ENCODE measurements around the gene TBC1D22A. TPM values are rescaled to one million over a fixed set of nuclear protein-coding genes. Genes with fewer than 3 reads are reported as not detected.

TBC1D22A gene
- total RNA-seq, 1 donor = 17.7 TPM

DNA sequence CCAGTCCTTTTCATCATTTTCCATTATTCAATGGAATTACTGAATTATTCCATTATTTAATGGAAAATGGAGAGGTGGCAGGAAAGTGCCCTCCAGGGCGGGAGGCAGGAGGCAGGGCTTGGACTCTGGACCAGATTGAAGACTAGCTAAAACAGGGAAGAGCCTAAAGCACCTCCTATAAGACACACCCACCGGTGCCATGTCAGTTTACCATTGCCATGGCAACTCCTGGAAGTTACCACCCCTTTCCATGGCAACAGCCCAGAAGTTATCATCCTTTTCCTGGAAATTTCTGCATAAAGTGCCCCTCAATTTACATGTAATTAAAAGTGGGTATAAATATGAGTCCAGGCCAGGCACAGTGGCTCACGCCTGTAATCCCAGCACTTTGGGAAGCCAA, 443.7 kb downstream of the TBC1D22A start:
- H3K27me3 ChIP-seq (ENCODE audit: insufficient read depth, low read length) = no peaks in the 10 kb centered on the region
- H2AFZ ChIP-seq (ENCODE audit: low read length) = no peak overlapping the region
- H3K36me3 ChIP-seq (ENCODE audit: insufficient read depth, low read length) = no peaks in the 10 kb centered on the region
- no peak for DNase-seq (ENCODE audit: insufficient read length, low spot score, missing footprints)
- no peaks in the 10 kb centered on the region for H4K20me1 ChIP-seq (ENCODE audit: insufficient read depth, low read length)
- no peak overlapping the region for H3K4me3 ChIP-seq (ENCODE audit: insufficient read depth, low read length)
- no peaks in the 10 kb centered on the region for H3K79me2 ChIP-seq (ENCODE audit: insufficient read depth, low read length)
- no peaks in the 10 kb centered on the region for H3K9me3 ChIP-seq (ENCODE audit: low read depth, low read length)
- H3K27ac ChIP-seq (ENCODE audit: low read depth, low read length) = no peak overlapping the region
- no peaks in the 10 kb centered on the region for H3K4me1 ChIP-seq (ENCODE audit: insufficient read depth, low read length)
- no peak overlapping the region for H3K4me2 ChIP-seq (ENCODE audit: insufficient read depth, low read length)
- no peak for TF ChIP-seq CTCF (IDR thresholded peaks at IDR 0.05; ENCODE audit: extremely low read depth, low read depth, low read length)

DNA sequence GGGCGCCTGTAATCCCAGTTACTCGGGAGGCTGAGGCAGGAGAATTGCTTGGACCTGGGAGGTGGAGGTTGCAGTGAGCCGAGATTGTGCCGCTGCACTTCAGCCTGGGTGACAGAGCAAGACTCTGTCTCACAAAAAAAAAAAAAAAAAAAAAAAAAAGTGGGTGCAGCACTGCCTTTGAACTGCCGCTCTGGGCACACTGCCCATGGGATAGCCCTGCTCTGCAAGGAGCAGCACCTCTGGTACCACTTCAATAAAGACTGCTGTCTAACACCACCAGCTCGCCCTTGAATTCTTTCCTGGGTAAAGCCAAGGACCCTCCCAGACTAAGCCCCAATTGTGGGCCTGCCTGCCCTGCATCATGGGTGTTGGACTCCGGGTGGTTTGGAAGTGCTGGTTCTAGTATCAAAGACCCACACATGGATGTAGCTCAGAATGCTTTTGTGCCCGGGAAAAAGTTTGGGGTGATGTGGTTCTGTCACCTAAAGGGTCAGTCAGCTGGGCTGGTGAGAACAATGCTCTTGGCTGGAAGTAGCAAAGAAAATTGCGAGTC, 444.3 kb downstream of the TBC1D22A start:
- no peak for TF ChIP-seq CTCF (IDR thresholded peaks at IDR 0.05; ENCODE audit: extremely low read depth, low read depth, low read length)
- Histone ChIP-seq H3K27me3 (ENCODE audit: insufficient read depth, low read length) (no peaks in the 10 kb centered on the region), H3K4me3 (ENCODE audit: insufficient read depth, low read length) (no peak overlapping the region), H4K20me1 (ENCODE audit: insufficient read depth, low read length) (no peaks in the 10 kb centered on the region), H3K36me3 (ENCODE audit: insufficient read depth, low read length) (no peaks in the 10 kb centered on the region), H3K9me3 (ENCODE audit: low read depth, low read length) (no peaks in the 10 kb centered on the region), H3K4me2 (ENCODE audit: insufficient read depth, low read length) (no peak overlapping the region), H3K4me1 (ENCODE audit: insufficient read depth, low read length) (no peaks in the 10 kb centered on the region), H3K79me2 (ENCODE audit: insufficient read depth, low read length) (no peaks in the 10 kb centered on the region), H2AFZ (ENCODE audit: low read length) (no peak overlapping the region), H3K27ac (ENCODE audit: low read depth, low read length) (no peak overlapping the region)
- no peak for DNase-seq (ENCODE audit: insufficient read length, low spot score, missing footprints)

- Histone ChIP-seq H2AFZ (ENCODE audit: low read length) (no peak overlapping the region), H3K27ac (ENCODE audit: low read depth, low read length) (no peak overlapping the region), H4K20me1 (ENCODE audit: insufficient read depth, low read length) (no peaks in the 10 kb centered on the region), H3K27me3 (ENCODE audit: insufficient read depth, low read length) (no peaks in the 10 kb centered on the region), H3K4me3 (ENCODE audit: insufficient read depth, low read length) (no peak overlapping the region), H3K79me2 (ENCODE audit: insufficient read depth, low read length) (no peaks in the 10 kb centered on the region), H3K9me3 (ENCODE audit: low read depth, low read length) (no peaks in the 10 kb centered on the region), H3K36me3 (ENCODE audit: insufficient read depth, low read length) (no peaks in the 10 kb centered on the region), H3K4me1 (ENCODE audit: insufficient read depth, low read length) (no peaks in the 10 kb centered on the region), H3K4me2 (ENCODE audit: insufficient read depth, low read length) (no peak overlapping the region)
- TF ChIP-seq CTCF (IDR thresholded peaks at IDR 0.05; ENCODE audit: extremely low read depth, low read depth, low read length) = no peak
- DNase-seq (ENCODE audit: insufficient read length, low spot score, missing footprints) = no peak
Observed at GRCh38 chr22:47207387-47207786, 444.9 kb downstream of the TBC1D22A start.

DNA sequence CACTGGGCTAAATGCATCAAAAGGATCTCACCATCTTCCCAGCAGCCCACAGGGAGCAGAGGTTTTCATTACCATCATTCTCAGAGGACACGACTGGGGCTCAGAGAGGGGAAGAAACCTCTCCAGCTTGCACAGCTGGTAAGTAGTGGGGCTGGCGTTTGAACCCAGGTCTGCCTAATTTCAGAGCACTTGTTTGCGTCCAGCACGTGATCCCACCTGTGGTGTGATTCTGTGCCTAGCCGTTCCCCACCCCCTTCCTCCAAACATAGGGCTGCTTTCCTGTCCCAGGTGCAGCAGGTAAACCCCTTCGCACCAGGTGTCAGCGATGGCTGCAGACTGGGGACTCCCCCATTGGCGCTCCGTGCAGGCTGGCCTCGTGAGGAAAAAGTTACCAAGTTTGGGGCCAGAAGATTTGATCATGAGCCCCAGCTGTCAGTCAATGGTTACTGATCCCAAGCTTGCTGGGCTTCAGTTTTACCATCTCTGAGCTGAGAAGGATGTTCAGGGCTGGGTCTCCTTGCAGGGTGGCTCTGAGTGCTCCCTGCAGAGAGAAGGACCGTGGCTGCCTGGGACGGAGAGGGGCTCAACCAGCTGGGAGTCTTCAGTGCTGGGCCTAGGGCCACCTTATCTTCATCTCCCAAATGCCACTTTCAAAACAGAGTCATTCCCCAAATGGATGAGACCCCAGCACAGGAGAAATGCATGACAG, 445.6 kb downstream of the TBC1D22A start:
- Histone ChIP-seq H3K27me3 (ENCODE audit: insufficient read depth, low read length) (no peaks in the 10 kb centered on the region), H3K27ac (ENCODE audit: low read depth, low read length) (no peak overlapping the region), H3K4me2 (ENCODE audit: insufficient read depth, low read length) (no peak overlapping the region), H2AFZ (ENCODE audit: low read length) (no peak overlapping the region), H3K79me2 (ENCODE audit: insufficient read depth, low read length) (no peaks in the 10 kb centered on the region), H4K20me1 (ENCODE audit: insufficient read depth, low read length) (no peaks in the 10 kb centered on the region), H3K4me1 (ENCODE audit: insufficient read depth, low read length) (no peaks in the 10 kb centered on the region), H3K9me3 (ENCODE audit: low read depth, low read length) (no peaks in the 10 kb centered on the region), H3K36me3 (ENCODE audit: insufficient read depth, low read length) (no peaks in the 10 kb centered on the region), H3K4me3 (ENCODE audit: insufficient read depth, low read length) (no peak overlapping the region)
- TF ChIP-seq CTCF (IDR thresholded peaks at IDR 0.05; ENCODE audit: extremely low read depth, low read depth, low read length) = no peak
- DNase-seq (ENCODE audit: insufficient read length, low spot score, missing footprints) = peak; percentile 68

Measured in osteoblast (primary cell).